A549 treated with AZD2906 at 1 μM for 4 hours (cell line): ENCODE results near the gene NLRP6. TPM values are rescaled to one million over a fixed set of nuclear protein-coding genes. Genes with fewer than 3 reads are reported as not detected.

Experiments
- total RNA-seq: library from RNA; stranded (reverse); fragments of 200-300 nt; extraction: Qiagen RNA extraction; gene quantifications from 5 replicates; pipeline ENCODE4 v1.2.3, GENCODE V29; 2022

The NLRP6 gene
- 0.03 TPM in 1 of 5 replicates, not detected in the others for total RNA-seq

GRCh38 chr11:278001-278951, at the start of gene NLRP6:
Gene NLRP6 (plus strand): TSS chr11:278407. CDS start chr11:278570, 163 bp downstream.

GRCh38 chr11:235997-236773, 42.0 kb upstream of the NLRP6 start, which contains the start of gene SIRT3:
Gene SIRT3 (minus strand): TSS chr11:236342. CDS start chr11:236328, 14 bp downstream.

GRCh38 chr11:236774-237767, 41.1 kb upstream of the NLRP6 start, which contains the start of gene PSMD13:
Gene PSMD13 (plus strand): TSS chr11:236976. CDS start chr11:237050, 74 bp downstream.

GRCh38 chr11:288478-289397, 10.5 kb downstream of the NLRP6 start, which contains the start of gene PGGHG:
Gene PGGHG (plus strand): TSS chr11:289126. CDS start chr11:289817, 691 bp downstream.

GRCh38 chr11:299081-299891, 21.1 kb downstream of the NLRP6 start, which contains the start of gene IFITM5:
Gene IFITM5 (minus strand): TSS chr11:299526. CDS start chr11:299490, 36 bp downstream.

GRCh38 chr11:307766-308708, 29.8 kb downstream of the NLRP6 start, which contains the start of gene IFITM2:
Gene IFITM2 (plus strand): TSS chr11:307816. CDS start chr11:308193, 377 bp downstream.

GRCh38 chr11:313787-314553, 35.8 kb downstream of the NLRP6 start, which contains the start of gene IFITM1:
Gene IFITM1 (plus strand): TSS chr11:314040. CDS start chr11:314171, 131 bp downstream.

Other genes with a start within 250 kb of the NLRP6 start
- not detected in 5 replicates for gene SCGB1C1, start 85.3 kb upstream of the NLRP6 start, total RNA-seq
- gene BET1L, start 71.0 kb upstream of the NLRP6 start, total RNA-seq, result 41.3 to 47.1 TPM (median 45.4 TPM) in 5 replicates
- gene RIC8A, start 70.7 kb upstream of the NLRP6 start, total RNA-seq, result 118 to 135 TPM (median 122 TPM) in 5 replicates
- gene SIRT3, start 42.1 kb upstream of the NLRP6 start, total RNA-seq, result 18.3 to 23.6 TPM (median 22.7 TPM) in 5 replicates
- gene PSMD13, start 41.4 kb upstream of the NLRP6 start, total RNA-seq, result 157 to 204 TPM (median 164 TPM) in 5 replicates
- 6.1 to 13.2 TPM (median 9.8 TPM) in 5 replicates for gene PGGHG, start 10.7 kb downstream of the NLRP6 start, total RNA-seq
- not detected in 5 replicates for gene IFITM5, start 21.1 kb downstream of the NLRP6 start, total RNA-seq
- gene IFITM2, start 29.4 kb downstream of the NLRP6 start, total RNA-seq, result 57.4 to 69.3 TPM (median 61.5 TPM) in 5 replicates
- gene IFITM1, start 35.6 kb downstream of the NLRP6 start, total RNA-seq, result 0.26 to 0.37 TPM (median 0.29 TPM) in 5 replicates
- gene IFITM3, start 42.5 kb downstream of the NLRP6 start, total RNA-seq, result 19.8 to 37.9 TPM (median 31.0 TPM) in 5 replicates
- gene B4GALNT4, start 91.1 kb downstream of the NLRP6 start, total RNA-seq, result 9.8 to 19.5 TPM (median 14.0 TPM) in 5 replicates
- 30.1 to 40.1 TPM (median 38.2 TPM) in 5 replicates for gene PKP3, start 115.8 kb downstream of the NLRP6 start, total RNA-seq
- gene SIGIRR, start 136.6 kb downstream of the NLRP6 start, total RNA-seq, result 57.4 to 92.9 TPM (median 91.1 TPM) in 5 replicates
- 0.44 to 1.1 TPM (median 0.70 TPM) in 5 replicates for gene ANO9, start 163.6 kb downstream of the NLRP6 start, total RNA-seq
- 34.6 to 45.9 TPM (median 44.3 TPM) in 5 replicates for gene PTDSS2, start 171.9 kb downstream of the NLRP6 start, total RNA-seq
- gene RNH1, start 228.8 kb downstream of the NLRP6 start, total RNA-seq, result 144 to 193 TPM (median 179 TPM) in 5 replicates